Coronary artery (tissue), 2 donors: Measurements from ENCODE around the gene SLC7A6.

Experiments used
- DNase-seq: peaks from one replicate; pipeline ENCODE4 v3.0.0-alpha.2; 2017; ENCODE audit warnings: low spot score
- H3K27ac ChIP-seq, 2 donors: fragments of 200-600 bp; sonication (generic); one replicate each; pipeline ENCODE4 v1.5.1; 2016 to 2019
- H3K4me3 ChIP-seq: fragments of 200-600 bp; sonication (generic); 2 replicates; pipeline ENCODE4 v1.5.1; 2016; ENCODE audit warnings: mild to moderate bottlenecking, moderate library complexity
- TF ChIP-seq, protein P1 (sequence below): fragments of 200-600 bp; sonication (generic); IDR thresholded peaks from one replicate; pipeline ENCODE4 v1.5.1; 2019; ENCODE audit warnings: antibody characterized with exemption

The SLC7A6 gene

DNA sequence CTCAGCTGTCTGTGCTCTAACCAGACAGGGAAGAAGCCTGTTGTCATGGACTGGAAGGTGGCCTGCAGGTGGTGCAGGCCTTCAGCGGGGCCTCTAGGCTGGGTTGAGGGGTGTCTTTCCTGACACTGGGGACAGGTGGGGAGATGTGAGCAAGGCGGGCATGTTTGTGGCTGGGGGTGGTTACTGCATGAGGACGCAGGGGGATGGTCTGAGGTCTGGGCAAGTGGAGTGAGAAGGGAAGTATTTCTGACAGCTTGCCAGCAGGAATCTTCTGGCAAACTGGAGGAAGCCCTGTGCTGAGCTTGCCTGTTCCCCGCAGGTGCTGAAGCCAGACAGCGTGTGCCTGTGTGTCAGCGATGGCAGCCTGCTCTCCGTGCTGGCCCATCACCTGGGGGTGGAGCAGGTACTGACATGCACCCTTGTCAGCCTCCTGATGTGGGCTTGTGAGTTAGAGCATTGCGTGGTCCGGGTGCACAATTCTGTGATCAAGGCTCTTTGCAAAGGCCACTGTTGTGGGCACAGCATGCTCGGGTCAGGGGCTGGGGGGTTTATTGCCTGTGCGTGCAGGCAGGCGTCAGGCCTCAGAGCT, 82.7 kb downstream of the SLC7A6 start:
- Histone ChIP-seq H3K27ac (no peak overlapping the region), H3K4me3 (no peak overlapping the region)
- DNase-seq = no peak
- TF ChIP-seq, protein P1, sequence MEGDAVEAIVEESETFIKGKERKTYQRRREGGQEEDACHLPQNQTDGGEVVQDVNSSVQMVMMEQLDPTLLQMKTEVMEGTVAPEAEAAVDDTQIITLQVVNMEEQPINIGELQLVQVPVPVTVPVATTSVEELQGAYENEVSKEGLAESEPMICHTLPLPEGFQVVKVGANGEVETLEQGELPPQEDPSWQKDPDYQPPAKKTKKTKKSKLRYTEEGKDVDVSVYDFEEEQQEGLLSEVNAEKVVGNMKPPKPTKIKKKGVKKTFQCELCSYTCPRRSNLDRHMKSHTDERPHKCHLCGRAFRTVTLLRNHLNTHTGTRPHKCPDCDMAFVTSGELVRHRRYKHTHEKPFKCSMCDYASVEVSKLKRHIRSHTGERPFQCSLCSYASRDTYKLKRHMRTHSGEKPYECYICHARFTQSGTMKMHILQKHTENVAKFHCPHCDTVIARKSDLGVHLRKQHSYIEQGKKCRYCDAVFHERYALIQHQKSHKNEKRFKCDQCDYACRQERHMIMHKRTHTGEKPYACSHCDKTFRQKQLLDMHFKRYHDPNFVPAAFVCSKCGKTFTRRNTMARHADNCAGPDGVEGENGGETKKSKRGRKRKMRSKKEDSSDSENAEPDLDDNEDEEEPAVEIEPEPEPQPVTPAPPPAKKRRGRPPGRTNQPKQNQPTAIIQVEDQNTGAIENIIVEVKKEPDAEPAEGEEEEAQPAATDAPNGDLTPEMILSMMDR = no peak

DNA sequence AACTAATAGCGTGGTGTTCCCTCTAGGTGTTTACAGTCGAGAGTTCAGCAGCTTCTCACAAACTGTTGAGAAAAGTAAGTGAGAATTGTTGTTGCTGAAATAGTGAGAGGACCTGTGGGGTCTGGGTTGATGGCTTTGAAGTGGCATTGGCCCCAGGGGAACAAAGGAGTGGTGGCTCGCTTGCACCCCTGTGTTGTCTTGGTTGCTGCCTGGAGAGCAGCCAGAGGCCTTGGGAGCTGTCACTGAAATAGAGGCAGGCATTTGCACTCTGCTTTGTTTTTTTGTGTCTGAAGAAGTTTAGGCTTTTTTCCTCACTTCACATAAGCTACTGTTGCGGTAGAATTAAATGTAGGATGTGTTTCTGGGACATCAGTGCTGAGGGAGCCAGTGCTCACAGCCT, 83.3 kb downstream of the SLC7A6 start:
- Histone ChIP-seq H3K4me3 (no peak overlapping the region), H3K27ac (no peak overlapping the region)
- TF ChIP-seq, protein P1 = no peak
- no peak for DNase-seq

DNA sequence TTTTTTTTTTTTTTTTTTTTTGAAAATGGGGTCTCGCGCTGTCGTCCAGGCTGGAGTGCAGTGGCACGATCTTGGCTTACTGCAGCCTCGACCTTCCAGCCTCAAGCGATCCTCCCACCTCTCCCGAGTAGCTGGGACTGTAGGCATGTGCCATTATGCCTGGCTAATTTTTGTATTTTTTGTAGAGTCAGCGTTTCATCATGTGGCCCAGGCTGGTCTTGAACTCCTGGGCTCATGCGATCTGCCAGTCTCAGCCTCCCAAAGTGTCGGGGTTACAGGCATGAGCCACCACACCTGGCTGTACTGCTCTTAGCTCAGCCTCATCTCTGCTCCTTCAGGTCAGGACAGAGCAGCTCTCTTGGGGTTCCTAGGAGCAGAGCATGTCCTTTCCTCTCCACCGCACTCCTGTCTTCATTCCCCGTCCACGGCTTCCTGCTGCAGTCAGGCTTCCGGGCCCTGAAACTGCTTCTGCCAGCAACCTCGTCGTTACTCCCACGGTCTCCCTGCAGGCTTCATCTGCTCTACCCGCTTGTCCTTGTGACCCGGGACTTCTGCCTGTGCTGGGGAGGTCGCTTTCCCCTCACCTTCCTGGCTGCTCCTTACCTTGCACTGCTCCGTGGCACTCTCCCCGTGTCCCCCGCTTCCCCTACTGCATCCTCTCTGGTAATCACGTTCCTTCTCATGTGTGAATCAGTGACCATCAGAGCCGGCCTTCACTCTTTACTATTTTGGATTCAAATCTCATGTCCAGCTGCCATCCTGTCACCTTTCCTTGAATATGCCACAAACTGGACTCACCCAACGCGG, 84.5 kb downstream of the SLC7A6 start:
- DNase-seq = no peak
- H3K27ac ChIP-seq = no peak overlapping the region

DNA sequence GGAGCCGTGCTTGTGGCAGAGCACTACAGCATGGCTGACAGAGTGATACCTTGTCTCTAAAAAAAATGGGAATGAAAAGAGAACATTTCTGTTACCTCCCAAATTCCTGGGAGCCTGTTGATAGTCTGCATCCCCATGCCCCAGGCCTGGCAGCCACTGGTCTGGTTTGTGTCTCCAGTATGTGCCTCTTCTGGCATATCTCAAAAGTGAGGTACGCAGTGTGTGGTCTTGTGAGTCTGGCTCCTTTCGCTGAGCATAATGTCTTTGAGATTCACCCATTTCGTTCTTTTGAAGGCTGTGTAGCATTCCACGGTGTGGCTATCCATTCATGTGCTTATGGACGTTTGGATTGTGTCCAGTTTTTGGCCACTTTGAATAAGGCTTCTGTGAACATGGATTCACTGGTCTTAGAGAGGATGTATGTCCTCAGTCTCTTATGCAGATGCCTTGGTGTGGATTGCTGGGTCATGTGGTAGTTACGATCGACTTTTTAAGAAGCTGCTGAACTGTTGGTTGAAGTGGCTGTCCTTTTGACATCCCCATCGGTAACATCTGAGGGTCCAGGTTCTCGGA, 85.6 kb downstream of the SLC7A6 start:
- Histone ChIP-seq H3K27ac (no peak overlapping the region), H3K4me3 (no peak overlapping the region)
- TF ChIP-seq, protein P1 = no peak
- DNase-seq = no peak

More for the DNA sequence above, 84.5 kb downstream of the SLC7A6 start:
- H3K4me3 ChIP-seq = no peak overlapping the region
- TF ChIP-seq, protein P1 = no peak

DNA sequence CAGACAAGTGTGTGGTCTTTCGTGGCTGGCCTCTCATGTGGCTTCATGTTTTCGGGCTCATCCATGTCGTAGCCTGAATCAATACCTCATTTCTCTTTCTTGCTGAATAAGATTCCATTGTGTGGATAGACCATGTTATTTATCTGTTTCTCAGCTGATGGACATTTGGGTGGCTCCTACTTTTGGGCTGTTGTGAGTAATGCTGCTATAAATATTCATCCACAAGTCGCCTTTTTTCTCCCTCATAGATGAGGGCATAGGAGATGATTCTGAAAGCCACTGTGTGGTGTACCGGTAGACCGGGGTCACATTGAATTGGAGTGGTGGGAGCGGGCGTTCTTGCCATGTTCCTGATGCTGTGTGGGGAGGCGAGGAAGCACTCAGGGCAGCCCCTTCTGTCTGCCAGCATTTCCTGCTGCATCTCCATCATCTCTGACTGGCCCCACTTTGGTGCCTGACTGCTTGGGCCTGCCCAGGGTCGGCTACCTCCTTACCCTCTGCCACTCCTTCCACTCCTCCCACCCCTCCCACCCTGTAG, 86.6 kb downstream of the SLC7A6 start:
- no peak for DNase-seq
- TF ChIP-seq, protein P1 = no peak
- no peak overlapping the region for H3K4me3 ChIP-seq
- no peak overlapping the region for H3K27ac ChIP-seq
